DMS 273 (cell line): ENCODE results near the gene CHMP3.
A peak's percentile ranks its signal among the peaks of the same experiment; 100 is the strongest.
"Not testable (repeated sequence)": the region's sequence is repeated elsewhere in the genome, so short reads cannot be mapped to it uniquely, and the experiment has no call there.

Experiments used
- DNase-seq: peaks from one replicate; lab custom pipeline; 2025; ENCODE audit not compliant: unreplicated experiment; lab: John Stamatoyannopoulos, UW

CHMP3 gene

GRCh38 chr2:86562922-86563649, at the start of gene CHMP3:
CHMP3 (minus strand) TSS chr2:86563443; CDS start chr2:86563348, 95 bp downstream.
- peak; percentile 99 for DNase-seq

- DNase-seq, result no peak
Observed at GRCh38 chr2:86610871-86611270, 47.6 kb upstream of the CHMP3 start.

GRCh38 chr2:86608832-86609410, 45.7 kb upstream of the CHMP3 start:
- no peak for DNase-seq

- DNase-seq, result no peak
Observed at GRCh38 chr2:86603905-86604304, 40.7 kb upstream of the CHMP3 start.

GRCh38 chr2:86598966-86599365, 35.7 kb upstream of the CHMP3 start:
- no peak for DNase-seq

GRCh38 chr2:86596118-86596517, 32.9 kb upstream of the CHMP3 start:
- no peak for DNase-seq

GRCh38 chr2:86593266-86593665, 30.0 kb upstream of the CHMP3 start:
- DNase-seq, result no peak

- no peak for DNase-seq
Observed at GRCh38 chr2:86592547-86593230, 29.4 kb upstream of the CHMP3 start.

GRCh38 chr2:86589701-86590100, 26.5 kb upstream of the CHMP3 start:
- DNase-seq, result not testable (repeated sequence)

- DNase-seq, result no peak
Observed at GRCh38 chr2:86584151-86584913, 21.1 kb upstream of the CHMP3 start.

GRCh38 chr2:86580560-86580959, 17.3 kb upstream of the CHMP3 start:
- no peak for DNase-seq

GRCh38 chr2:86577817-86578456, 14.7 kb upstream of the CHMP3 start:
- DNase-seq, result no peak

GRCh38 chr2:86570059-86570458, 6.8 kb upstream of the CHMP3 start:
- no peak for DNase-seq

GRCh38 chr2:86566821-86567190, 3.6 kb upstream of the CHMP3 start:
- no peak for DNase-seq

- peak; percentile 90 for DNase-seq
Observed at GRCh38 chr2:86566158-86566820, 3.0 kb upstream of the CHMP3 start.

- DNase-seq, result no peak
Observed at GRCh38 chr2:86563650-86564061, 413 bp upstream of the CHMP3 start.

- no peak for DNase-seq
Observed at GRCh38 chr2:86562485-86562921, 740 bp downstream of the CHMP3 start.

GRCh38 chr2:86557836-86558235, 5.4 kb downstream of the CHMP3 start:
- DNase-seq, result no peak

- no peak for DNase-seq
Observed at GRCh38 chr2:86556508-86556907, 6.7 kb downstream of the CHMP3 start.

- DNase-seq, result no peak
Observed at GRCh38 chr2:86552889-86553288, 10.4 kb downstream of the CHMP3 start.
